GM20431 (cell line): ENCODE results near the gene HOXA10.

ENCODE experiments used
- in situ Hi-C: fragments of 300-500 bp; cut with MseI, MboI; formaldehyde crosslinking; loops from one replicate; pipeline ENCODE4 v1.15.0; 2020; ENCODE audit warnings: low sequenced_read_pairs; ENCODE audit not compliant: unreplicated experiment

HOXA10 gene

DNA sequence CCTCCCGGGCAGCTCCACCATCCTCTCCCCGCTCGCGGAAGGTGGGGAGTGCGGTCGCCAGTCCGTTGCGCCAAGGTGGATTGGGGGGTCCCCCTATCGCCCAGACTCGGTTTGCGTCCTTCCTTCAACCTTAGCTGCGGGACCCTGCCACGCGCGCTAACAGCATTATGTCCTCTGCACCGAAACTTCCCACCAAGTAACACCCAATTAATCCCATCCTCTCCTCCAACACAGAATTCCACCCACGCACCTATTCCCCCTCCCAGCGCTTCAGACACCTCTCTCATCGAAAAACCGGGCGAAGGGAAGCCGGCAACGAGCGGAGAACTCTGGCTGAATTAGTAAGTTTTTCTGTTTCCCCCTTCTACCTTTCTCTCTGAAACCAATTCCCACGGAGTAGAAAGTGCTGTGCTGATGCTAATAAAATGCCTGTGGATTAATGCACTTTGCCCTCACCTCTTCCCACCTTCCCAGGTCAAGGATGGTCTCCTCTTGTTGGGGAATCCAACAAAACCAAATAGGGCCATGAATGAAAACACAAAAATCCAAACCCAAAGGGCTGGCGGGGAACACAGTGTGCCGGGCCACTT, 22.7 kb downstream of the HOXA10 start:
- in situ Hi-C loops: loop anchor here (25.0 kb wide), 2 partner anchors 764 to 1289 kb away; no protein-coding TSS in a partner anchor

DNA sequence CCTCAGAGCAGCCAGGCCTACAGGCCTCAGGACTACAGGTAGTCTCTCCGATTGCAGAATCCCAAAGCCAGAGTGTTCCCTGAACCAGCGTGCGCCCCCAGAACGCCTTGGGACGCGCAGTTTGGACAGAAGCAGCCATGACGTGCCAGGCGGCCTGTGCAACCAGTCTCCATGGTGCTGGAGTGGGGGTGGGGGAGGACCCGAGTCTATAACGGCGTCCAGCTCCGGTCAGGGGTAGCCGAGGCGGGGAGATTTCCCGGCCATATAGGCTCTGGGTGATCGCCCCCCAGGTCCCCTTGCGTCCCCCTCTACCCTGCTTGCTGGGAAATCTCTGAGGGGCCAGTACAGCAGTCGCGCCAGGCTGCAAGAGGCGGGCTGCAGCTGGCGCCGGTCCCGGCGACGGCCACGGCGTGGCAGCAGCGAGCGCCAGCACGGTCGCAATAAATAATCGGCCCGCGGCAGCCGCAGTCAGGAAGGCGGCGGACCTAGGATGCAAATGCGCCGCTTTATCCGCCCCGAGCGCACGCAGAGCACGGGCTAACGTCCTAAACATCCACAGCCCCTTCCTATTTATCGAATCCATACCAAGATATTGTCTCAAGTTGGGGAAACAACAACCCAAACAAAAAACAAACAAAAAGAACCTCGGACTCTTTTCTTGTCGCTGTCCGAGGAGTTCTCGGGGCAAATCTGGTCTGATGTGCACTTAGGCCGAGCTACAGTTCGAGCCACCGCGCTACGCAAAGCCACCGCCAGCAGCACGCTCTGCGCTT, 23.4 kb downstream of the HOXA10 start:
- in situ Hi-C loops: loop anchor here (25.0 kb wide), 2 partner anchors 763 to 1288 kb away; no protein-coding TSS in a partner anchor

DNA sequence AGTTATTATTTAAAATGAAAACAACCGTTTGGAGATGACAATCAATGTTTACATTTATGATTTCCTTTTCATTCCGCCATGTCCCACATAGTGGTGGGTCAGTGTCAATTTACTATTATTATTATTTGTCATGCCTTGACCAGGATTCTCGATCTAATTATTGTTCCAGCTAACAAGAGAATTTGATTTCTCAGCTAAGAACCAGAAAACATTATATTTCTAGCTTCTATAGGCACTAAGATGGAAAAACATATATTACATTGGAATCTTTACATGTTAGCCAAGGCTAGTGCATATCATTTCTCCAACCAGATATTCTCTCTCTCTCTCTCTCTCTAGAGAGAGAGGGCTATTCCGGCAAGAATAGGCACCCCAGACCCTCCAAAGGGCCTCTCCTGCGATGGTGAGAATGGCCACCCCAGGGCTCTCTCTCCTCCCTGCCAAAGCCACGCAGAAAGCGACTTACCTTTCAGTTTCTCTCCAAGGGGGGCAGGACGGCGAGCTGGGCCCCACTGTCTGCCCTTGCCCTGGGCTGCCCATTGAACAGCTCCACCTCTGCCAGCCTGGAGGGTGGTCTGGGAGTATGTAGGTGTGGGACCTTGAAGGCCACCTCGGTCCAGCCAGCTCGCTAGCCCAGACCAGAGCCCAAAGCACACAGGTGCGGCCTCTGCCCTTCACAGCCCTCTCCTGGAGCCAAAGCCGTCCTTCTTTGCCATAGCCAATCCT, 24.1 kb downstream of the HOXA10 start:
- in situ Hi-C loops: loop anchor here (25.0 kb wide), 2 partner anchors 763 to 1288 kb away; no protein-coding TSS in a partner anchor

DNA sequence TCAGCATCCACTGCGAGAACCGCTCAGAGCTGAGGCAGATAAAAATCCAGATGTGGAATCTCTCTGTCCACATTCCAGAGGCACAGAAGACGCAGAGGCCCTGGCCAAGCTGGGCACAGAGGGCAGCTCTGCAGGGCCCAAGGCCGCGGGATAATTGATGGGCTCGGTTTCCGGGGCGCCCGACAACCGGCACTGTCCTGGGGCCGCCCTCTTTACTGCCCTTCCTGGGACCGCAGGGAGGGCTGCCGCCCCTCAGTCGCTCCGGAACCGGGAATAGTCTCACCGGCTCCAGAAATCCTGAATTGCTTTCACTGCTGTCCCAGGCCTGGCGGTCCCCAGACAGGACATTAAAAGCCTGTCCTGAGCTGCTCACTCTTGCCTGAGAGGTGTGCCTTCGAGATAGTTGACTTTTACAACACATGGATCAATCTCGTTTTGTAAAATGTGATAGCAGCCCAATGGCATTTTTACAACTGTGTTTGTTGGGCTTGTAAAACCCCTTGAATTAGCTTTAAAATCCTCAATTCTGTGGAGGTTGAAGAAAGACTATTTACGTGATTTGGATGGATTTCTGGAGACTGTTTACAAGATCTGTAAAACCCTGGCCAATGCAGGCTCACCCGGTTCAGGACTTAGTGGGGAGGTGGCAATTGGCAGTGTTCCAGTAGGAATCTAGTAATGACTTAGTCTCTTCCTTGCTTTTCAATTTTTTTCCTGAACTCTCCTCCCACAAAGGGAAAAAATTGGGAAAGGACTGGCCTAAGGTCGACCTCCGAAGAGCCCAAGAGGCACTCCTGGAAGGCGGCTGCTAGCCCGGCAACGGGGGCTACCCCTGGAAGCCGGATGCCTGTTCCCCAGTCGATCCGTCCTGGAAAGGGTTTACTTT, 25.1 kb downstream of the HOXA10 start:
- in situ Hi-C loops: no loop called here

DNA sequence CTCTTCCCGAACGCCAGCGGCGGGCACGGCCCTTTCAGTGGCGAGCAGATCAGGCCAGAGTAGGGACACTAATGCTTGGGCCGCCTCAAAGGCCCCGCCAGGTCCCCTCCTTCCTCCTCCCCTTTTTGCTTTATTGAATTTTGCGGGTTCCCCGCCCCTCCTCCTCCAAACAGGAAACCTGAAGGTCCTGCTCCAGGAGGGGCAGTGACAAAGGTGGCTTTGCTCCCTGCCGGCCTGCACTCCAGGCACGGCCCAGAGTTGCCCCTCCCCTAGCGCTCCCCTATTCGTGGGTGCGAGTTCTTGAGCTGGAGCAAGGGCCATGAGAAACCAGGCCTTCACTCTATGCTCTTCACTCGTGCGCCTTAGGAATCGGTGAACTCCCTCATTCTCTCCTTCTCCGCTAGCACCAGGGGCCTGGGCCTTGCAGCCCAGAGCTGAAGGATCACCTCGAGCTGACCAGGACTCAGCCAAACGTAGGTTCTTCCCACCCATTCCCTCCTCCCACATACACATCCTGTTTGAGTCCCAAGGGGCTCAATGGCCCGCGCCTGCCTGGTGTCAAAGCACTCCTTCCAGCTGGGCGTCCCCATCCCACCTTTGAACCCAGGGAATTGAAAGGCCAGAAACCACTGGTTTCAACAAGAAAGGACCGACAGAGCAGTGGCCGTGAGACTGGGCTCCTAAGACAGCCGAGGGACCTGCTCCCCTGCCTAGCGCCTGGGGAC, 25.9 kb downstream of the HOXA10 start:
- in situ Hi-C loops: no loop called here

DNA sequence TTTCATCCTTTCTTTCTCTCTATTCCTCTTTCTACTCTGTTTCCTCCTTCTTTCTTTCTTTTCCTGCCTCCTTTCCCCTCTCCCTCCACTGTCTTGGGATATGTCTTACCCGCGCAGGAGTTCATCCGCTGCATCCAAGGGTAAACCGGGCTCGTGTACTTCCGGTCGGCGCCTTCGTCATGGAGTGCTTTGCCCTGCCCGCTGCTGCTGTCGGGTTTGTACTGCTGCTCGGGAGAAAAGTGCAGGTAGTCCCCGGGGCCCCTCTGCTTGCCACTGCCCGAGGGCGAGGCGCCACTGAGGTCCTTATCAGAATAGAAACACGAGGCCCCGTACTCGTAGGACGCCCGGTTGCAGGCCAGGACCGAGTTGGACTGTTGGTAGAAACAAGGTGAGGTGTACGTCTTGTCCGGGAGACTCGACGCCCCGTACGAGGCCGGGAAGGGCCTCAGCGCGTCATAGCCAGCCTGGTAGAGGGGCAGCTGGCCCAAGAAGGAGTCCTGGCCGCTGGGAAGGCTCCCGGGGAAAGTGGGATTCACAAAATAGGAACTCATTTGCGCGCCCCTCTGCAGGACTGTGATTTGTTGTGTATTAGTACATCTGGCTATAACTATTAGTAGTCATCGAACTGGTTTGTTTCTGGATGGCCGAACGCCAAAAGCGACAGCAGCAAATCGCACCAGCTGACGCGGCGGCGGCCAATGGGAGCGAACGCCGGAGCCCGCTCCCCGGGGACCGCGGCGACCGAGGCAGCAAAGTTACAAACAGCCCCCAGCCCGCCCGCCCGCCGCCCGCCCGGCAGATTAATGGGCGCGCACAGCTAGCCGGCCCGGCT, 26.7 kb downstream of the HOXA10 start, which contains the start of gene HOXA6:
Gene HOXA6 (minus strand): TSS at position 576 of the 832 bp plus-strand sequence. CDS start 25 bp downstream, at position 551.
- in situ Hi-C loops: no loop called here

DNA sequence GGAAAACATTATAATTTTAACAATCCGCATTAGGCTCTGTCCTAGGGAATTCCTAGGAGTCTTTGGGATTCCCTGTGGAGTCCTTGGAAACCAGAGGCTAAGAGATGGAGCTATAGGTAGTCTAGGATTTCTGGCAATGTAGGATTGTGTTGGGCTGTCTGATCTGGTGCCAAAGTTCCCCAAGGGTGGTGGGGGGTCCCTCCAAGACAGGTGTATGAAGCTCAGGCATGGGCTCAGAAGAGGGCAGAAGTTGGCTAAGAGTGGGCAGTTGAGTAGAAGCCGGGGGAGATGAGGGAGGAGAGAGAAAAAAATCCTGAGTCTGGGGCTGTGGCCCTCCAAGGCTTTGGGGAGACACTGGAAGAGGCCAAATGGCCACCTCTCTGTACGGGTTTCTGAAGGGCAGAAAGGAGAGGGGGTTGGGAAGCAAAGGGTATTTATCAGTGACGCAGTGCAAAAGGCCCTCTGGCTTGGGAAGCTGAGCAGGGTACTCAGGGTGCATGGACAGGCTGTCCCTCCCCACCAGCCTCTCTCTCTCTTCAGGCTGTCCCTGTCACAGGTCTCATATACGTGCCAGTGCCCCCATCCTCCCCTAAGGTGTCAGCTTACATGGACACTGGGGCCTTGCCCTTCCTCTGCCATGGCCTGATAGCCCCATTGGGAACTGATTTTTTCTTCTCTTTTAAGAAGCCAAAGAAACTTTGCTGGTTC, 27.5 kb downstream of the HOXA10 start:
- in situ Hi-C loops: no loop called here

DNA sequence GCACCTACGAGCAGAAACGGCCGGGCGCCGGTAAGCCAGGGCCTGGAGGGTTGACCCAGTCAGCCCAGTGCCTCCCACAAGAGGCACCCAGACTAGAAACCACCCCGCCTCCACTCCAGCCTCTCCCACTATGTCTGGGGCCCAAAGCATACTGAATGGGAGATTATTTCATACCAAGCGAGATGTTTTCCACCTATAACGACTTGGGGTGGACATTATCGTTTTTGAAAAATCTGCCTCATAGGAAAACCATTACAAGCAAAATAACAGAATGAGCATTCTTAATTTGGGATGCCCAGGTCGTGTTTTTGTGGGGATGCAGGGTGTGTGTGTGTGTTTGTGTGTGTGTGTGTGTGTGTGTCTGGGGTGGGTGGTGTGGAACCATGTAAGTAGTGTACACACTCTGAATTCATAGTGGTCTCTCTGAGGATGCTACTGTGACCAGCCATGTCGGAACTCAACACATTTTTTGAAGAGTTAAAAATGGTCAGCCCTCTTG, 28.2 kb downstream of the HOXA10 start:
- in situ Hi-C loops: no loop called here

DNA sequence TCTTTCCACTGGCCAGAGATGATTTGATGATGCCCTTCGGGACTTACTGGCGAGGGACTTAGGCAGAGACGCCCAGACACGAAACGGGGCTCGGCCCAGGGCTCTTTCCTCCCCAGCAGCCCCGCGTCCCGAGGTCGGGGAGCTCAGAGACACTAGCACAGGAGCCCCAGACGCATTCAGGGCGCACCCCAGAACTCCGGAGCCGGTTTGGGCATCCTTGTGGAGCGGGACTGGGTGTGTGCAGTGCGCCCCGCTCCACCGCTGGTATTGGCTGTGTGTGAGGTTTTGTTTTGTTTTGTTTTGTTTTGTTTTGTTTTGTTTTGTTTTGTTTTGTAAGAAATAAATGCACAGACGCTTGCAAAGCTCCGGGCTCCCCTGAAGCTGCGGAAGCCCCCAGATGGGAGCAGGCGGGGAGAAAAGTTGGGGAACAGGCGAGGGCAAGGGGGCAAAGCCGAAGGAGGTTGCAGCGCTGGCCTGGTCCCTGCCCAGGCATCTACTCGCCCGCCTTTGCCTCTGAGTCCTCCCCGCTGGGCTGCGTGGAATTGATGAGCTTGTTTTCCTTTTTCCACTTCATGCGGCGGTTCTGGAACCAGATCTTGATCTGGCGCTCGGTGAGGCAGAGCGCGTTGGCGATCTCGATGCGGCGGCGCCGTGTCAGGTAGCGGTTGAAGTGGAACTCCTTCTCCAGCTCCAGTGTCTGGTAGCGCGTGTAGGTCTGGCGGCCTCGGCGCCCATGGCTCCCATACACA, 28.8 kb downstream of the HOXA10 start:
- in situ Hi-C loops: no loop called here

DNA sequence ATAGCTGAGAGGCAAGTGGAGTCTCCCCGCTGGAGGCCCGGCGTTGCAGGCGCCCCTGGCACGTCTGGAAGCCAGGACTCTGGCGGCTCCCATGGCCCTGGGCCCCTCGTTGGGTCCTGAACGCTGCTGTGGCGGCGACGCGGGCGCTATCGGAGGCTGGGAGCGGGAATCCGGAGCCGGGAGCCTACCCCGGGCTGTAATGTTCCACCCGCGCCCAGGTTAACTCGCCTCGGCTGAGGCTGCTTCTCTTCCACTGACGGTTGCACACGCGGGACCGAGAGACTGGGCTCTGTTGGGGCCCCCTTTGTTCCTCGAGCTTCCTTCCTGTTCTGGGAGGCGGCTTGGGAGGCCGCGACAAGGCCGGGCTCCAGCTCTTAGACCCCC, 29.3 kb downstream of the HOXA10 start:
- in situ Hi-C loops: no loop called here

DNA sequence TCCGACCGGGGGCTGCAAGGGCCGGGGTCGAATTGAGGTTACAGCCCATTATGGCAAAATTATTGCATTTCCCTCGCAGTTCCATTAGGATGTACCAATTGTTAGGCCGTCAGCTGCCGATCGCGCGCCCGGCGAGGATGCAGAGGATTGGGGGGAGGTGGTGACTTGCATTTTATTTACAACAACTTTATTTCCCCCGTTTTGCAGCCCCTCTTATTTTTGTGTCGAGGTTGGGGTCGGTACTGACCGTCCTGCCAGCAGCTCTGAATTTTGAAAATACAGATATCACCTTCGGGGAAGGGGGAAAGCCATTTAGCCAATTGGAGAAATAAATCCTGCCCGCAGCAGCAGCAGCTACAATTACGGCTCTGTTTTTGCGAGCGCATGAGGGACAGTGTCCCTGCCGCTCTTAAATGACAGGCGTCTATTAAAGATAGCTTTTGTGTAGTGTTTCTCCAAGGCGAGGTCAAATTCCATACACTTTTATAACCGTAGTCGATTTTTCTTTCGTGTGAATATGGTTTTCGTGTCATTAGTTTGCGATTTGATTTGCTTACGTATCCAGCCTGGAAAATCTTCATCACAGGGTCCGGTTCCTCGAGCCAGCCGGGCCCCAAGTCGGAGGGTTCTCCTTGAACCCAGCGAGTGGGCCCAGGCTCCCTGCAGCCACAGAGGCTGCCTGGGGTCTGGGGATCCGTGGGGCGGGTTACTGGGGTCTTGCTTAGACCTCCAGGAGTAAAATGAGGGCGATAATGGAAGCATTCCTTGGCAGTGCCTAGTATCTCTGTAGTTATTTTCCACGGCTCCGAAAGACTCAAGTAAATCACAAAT, 30.0 kb downstream of the HOXA10 start:
- in situ Hi-C loops: no loop called here

DNA sequence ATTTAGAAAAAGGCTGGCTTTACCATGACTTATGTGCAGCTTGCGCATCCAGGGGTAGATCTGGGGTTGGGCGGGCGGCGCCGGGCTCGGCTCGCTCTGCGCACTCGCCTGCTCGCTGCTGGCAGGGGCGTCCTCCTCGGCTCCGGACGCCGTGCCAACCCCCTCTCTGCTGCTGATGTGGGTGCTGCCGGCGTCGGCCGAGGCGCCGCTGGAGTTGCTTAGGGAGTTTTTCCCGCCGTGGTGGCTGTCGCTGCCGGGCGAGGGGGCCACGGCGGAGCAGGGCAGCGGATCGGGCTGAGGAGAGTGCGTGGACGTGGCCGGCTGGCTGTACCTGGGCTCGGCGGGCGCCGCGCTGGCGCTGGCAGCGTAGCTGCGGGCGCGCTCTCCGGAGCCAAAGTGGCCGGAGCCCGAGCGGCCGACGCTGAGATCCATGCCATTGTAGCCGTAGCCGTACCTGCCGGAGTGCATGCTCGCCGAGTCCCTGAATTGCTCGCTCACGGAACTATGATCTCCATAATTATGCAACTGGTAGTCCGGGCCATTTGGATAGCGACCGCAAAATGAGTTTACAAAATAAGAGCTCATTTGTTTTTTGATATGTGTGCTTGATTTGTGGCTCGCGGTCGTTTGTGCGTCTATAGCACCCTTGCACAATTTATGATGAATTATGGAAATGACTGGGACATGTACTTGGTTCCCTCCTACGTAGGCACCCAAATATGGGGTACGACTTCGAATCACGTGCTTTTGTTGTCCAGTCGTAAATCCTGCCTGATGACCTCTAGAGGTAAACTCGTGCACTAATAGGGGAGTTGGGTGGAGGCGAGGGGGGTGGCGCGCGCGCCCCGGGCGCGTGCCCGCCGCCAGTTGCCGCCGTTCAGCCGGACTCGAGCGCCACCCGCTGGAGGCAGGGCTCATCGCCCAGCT, 30.8 kb downstream of the HOXA10 start, which contains the start of gene HOXA5:
Gene HOXA5 (minus strand): TSS at position 659 of the 927 bp plus-strand sequence. CDS start 74 bp downstream, at position 585.
- in situ Hi-C loops: no loop called here

DNA sequence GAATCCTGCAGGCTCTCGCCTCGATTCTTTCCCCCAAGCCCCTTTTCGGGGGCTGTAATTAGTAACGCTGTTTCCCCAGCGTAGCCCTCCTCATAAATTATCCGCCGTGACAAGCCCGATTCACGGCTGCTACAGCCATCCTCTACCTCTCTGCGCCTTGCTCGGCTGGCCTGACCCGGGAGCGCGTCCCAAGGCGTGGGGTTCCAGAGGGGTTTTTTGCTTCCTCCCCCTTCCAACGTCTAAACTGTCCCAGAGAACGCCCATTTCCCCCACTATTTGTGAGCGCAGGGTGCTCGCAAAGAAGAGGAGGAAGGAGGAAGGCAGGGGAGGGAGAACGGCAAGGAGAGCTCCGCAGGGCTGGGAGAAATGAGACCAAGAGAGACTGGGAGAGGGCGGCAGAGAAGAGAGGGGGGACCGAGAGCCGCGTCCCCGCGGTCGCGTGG, 31.5 kb downstream of the HOXA10 start:
- in situ Hi-C loops: no loop called here

DNA sequence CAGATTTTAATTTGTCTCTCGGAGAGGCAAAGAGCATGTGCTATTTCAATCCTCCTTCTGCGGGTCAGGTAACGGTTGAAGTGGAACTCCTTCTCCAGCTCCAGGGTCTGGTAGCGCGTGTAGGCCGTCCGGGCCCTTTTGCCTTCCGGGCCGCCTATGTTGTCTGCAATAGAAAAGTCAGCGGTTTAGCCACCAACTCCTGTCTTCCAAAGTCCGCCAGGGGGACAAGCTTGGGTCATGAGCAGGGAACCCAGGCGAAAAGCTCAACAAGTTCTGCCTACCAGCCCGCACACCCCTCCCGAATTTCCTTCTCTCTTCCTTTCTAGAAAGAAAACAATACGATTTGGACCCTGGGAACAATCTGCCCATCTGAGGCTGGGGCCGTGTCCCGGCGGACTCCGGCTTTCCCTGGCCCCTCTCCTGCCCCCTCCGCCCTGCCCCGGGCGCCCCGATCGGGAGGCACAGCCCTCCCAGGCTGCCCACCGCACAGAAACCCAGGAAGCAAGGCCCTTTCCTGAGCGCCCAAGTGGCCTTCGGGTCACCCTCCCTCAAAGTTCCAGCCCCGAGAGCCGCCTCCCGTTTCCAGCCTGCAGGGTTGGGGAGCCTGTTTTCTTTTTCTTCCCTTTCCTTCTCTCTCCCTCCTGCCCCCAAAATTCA, 32.1 kb downstream of the HOXA10 start:
- in situ Hi-C loops: no loop called here
